ENCODE data around the gene APOB.

DNA sequence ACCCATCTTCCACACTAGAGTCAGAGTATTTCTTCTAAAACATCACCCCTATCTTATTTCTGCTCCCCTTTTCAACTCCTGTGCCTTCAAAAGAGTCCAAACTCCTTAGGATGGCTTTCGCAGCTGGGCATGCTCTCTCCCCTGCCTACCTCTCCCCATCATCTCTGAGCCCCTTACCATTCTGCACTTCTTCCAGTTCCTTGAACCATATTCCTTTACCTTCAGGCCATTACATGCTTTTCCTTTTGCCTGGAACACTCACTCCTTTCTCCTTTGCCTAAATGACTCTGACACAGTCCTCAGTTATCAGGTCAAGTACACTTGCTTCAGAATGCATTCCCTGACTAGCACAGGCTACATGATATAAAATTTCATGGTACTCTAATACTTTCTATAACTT lies 22.4 kb downstream of the APOB start:
- TF ChIP-seq, protein P1, sequence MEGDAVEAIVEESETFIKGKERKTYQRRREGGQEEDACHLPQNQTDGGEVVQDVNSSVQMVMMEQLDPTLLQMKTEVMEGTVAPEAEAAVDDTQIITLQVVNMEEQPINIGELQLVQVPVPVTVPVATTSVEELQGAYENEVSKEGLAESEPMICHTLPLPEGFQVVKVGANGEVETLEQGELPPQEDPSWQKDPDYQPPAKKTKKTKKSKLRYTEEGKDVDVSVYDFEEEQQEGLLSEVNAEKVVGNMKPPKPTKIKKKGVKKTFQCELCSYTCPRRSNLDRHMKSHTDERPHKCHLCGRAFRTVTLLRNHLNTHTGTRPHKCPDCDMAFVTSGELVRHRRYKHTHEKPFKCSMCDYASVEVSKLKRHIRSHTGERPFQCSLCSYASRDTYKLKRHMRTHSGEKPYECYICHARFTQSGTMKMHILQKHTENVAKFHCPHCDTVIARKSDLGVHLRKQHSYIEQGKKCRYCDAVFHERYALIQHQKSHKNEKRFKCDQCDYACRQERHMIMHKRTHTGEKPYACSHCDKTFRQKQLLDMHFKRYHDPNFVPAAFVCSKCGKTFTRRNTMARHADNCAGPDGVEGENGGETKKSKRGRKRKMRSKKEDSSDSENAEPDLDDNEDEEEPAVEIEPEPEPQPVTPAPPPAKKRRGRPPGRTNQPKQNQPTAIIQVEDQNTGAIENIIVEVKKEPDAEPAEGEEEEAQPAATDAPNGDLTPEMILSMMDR (IDR thresholded peaks at IDR 0.05; ENCODE audit: low read depth, low read length, poor library complexity, severe bottlenecking): no peak
- TF ChIP-seq EZH2phosphoT487 (IDR thresholded peaks at IDR 0.05; ENCODE audit: borderline replicate concordance, low read length): no peak

Measured in DOHH2 (cell line).